Panc1 (cell line): ENCODE results near the gene MFAP4. TPM values are rescaled to one million over a fixed set of nuclear protein-coding genes. Genes with fewer than 3 reads are reported as not detected.

Experiments used
- ATAC-seq: fragments of 200-7000 bp; cut with Tn5 transposase; 2 replicates; pipeline ENCODE4 v1.9.1; 2020; ENCODE audit warnings: mild to moderate bottlenecking, moderate library complexity
- BruUV-seq: library from RNA; stranded (reverse); fragments of 400-500 nt; replicated peaks from 2 replicates; lab custom pipeline; 2021; lab: Mats Ljungman, UMichigan
- CTCF ChIA-PET: fragments of 300-600 bp; sonication (Branson Sonifier 250); formaldehyde crosslinking; loops from one replicate; lab custom pipeline; 2022; ENCODE audit warnings: antibody characterized with exemption; lab: Charles Lee
- POLR2A ChIA-PET: fragments of 300-600 bp; sonication (Branson Sonifier 250); formaldehyde crosslinking; loops from one replicate; lab custom pipeline; 2022; ENCODE audit warnings: antibody characterized with exemption; lab: Charles Lee
- DNase-seq: peaks from one replicate; pipeline ENCODE4 v3.0.0-alpha.2; 2010; ENCODE audit warnings: low read depth, low spot score
- H3K27ac ChIP-seq: 2 replicates; pipeline ENCODE4 v1.5.1; 2011; ENCODE audit warnings: mild to moderate bottlenecking, low read length, inconsistent platforms
- H3K27me3 ChIP-seq: fragments of 200-500 bp; sonication (Bioruptor generic); 2 replicates; pipeline ENCODE4 v1.6.0; 2014; ENCODE audit warnings: low read length, inconsistent platforms; ENCODE audit not compliant: control insufficient read depth, insufficient read depth
- H3K36me3 ChIP-seq: fragments of 200-500 bp; sonication (Bioruptor generic); 2 replicates; pipeline ENCODE4 v1.5.1; 2014; ENCODE audit warnings: inconsistent platforms, mild to moderate bottlenecking, low read length, moderate library complexity; ENCODE audit not compliant: control insufficient read depth, insufficient read depth
- H3K4me1 ChIP-seq: 2 replicates; pipeline ENCODE4 v1.5.1; 2011; ENCODE audit warnings: inconsistent platforms, mild to moderate bottlenecking, low read length, moderate library complexity; ENCODE audit not compliant: control insufficient read depth, insufficient read depth
- H3K4me3 ChIP-seq, 2 experiments: 2 replicates each; pipeline ENCODE4 v1.5.1; 2011 to 2012; ENCODE audit warnings: low read depth in 2 of 2, low read length in 2 of 2, mild to moderate bottlenecking in 2 of 2, inconsistent platforms in 1 of 2, moderate library complexity in 1 of 2
- H3K9me3 ChIP-seq: fragments of 200-500 bp; sonication (Bioruptor generic); 2 replicates; pipeline ENCODE4 v1.5.1; 2014; ENCODE audit warnings: low read depth, mild to moderate bottlenecking, inconsistent platforms, low read length, moderate library complexity; ENCODE audit not compliant: control insufficient read depth, insufficient read depth
- CTCF ChIP-seq: fragments of 450-650 bp; IDR thresholded peaks from 2 replicates; pipeline ENCODE4 v1.5.1; 2017; ENCODE audit warnings: mild to moderate bottlenecking
- POLR2AphosphoS5 ChIP-seq: IDR thresholded peaks from 2 replicates; pipeline ENCODE4 v1.6.1; 2012; ENCODE audit warnings: mild to moderate bottlenecking, low read depth, low read length, moderate library complexity
- REST ChIP-seq, 2 experiments: IDR thresholded peaks; 2 replicates each; pipeline ENCODE4 v1.6.1; 2011 to 2012; ENCODE audit warnings: low read depth in 2 of 2, control low read depth in 1 of 2, low read length in 1 of 2, mild to moderate bottlenecking in 1 of 2, moderate library complexity in 1 of 2; ENCODE audit not compliant: insufficient read depth in 1 of 2
- SIN3A ChIP-seq: IDR thresholded peaks from 2 replicates; pipeline ENCODE4 v1.6.1; 2012; ENCODE audit warnings: low read depth, mild to moderate bottlenecking, low read length, moderate library complexity, borderline replicate concordance; ENCODE audit not compliant: insufficient read depth
- TCF7L2 ChIP-seq: IDR thresholded peaks from 2 replicates; pipeline ENCODE4 v1.6.1; 2011; ENCODE audit warnings: mild to moderate bottlenecking, low read depth, low read length, inconsistent platforms
- in situ Hi-C: cut with HindIII; loops from 2 replicates; pipeline ENCODE4 v1.10.0; 2016; ENCODE audit warnings: low sequenced_read_pairs, low pct_unique_long_range_greater_than_20kb
- intact Hi-C: fragments of 100-400 bp; cut with micrococcal nuclease; formaldehyde crosslinking; loops from one replicate; pipeline ENCODE4 v1.10.0; 2022; ENCODE audit not compliant: unreplicated experiment
- total RNA-seq: library from RNA; stranded (reverse); gene quantifications from one replicate; pipeline ENCODE4 v1.2.1, GENCODE V29; 2021; ENCODE audit not compliant: unreplicated experiment

MFAP4 gene
- total RNA-seq, 1 experiment from 2014 or later: 0.92 TPM

GRCh38 chr17:19364699-19365498 lies 22.1 kb downstream of the MFAP4 start:
- Histone ChIP-seq H3K27ac (no peak overlapping the region), H3K4me1 (peaks cover 5% of the 10 kb centered on the region), H3K9me3 (no peaks in the 10 kb centered on the region), H3K27me3 (no peaks in the 10 kb centered on the region), H3K4me3 (no peak overlapping the region), H3K36me3 (no peaks in the 10 kb centered on the region; the same call in 1 of the 2 replicates)
- in situ Hi-C loops (no loop called here), intact Hi-C loops (no loop called here)
- ChIA-PET POLR2A (no interaction called here), CTCF (no interaction called here)
- DNase-seq: no peak
- no peak for ATAC-seq
- TF ChIP-seq REST (IDR thresholded peaks at IDR 0.05; ENCODE audit: insufficient read depth in 1 of 2, low read depth in 2 of 2, low read length in 1 of 2) (no peak), CTCF (no peak), SIN3A (no peak), TCF7L2 (no peak), POLR2AphosphoS5 (no peak)
- no TSS peak for BruUV-seq

GRCh38 chr17:19363460-19364035 lies 23.4 kb downstream of the MFAP4 start:
- in situ Hi-C loops: no loop called here
- no peak for ATAC-seq
- no peaks in the 10 kb centered on the region for H3K9me3 ChIP-seq

More at GRCh38 chr17:19363460-19364035, 23.4 kb downstream of the MFAP4 start:
- peak overlapping the region in 1 of 2 experiments; percentile 79; a peak in 2 of 4 replicates for H3K4me3 ChIP-seq
- intact Hi-C loops: loop anchor here (2.0 kb wide), 1 partner anchor 83 kb away; no protein-coding TSS in a partner anchor
- no peak overlapping the region for H3K27ac ChIP-seq
- H3K36me3 ChIP-seq: no peaks in the 10 kb centered on the region; the same call in 1 of the 2 replicates
- TF ChIP-seq REST (IDR thresholded peaks at IDR 0.05; ENCODE audit: insufficient read depth in 1 of 2, low read depth in 2 of 2, low read length in 1 of 2): no peak
- no peak for TF ChIP-seq CTCF
- TF ChIP-seq SIN3A: no peak
- TF ChIP-seq POLR2AphosphoS5: no peak
- TF ChIP-seq TCF7L2: no peak
- no peaks in the 10 kb centered on the region for H3K27me3 ChIP-seq
- no TSS peak for BruUV-seq
- DNase-seq: no peak
- H3K4me1 ChIP-seq: peaks cover 5% of the 10 kb centered on the region
- ChIA-PET POLR2A (interaction anchor here (0.5 kb wide), 1 partner anchor 81 kb away, joined by 4 read pairs; no protein-coding TSS in a partner anchor), CTCF (interaction anchor here (1.1 to 1.3 kb wide), 4 partner anchors 14 to 150 kb away, joined by 3 to 8 read pairs (median 7); no protein-coding TSS in a partner anchor)
